Fibroblast of skin of left biceps (primary cell): ENCODE measurements around the gene PHLDA3.

Experiments
- DNase-seq, 2 experiments: peaks; one replicate each; pipeline ENCODE4 v3.0.0-alpha.2; 2013; ENCODE audit warnings: low read depth in 2 of 2

PHLDA3 gene

GRCh38 chr1:201429736-201430501 lies 39.1 kb downstream of the PHLDA3 start:
- DNase-seq: no peak

- no peak for DNase-seq
Measured at GRCh38 chr1:201427963-201428362, 41.0 kb downstream of the PHLDA3 start.

- no peak for DNase-seq
Measured at GRCh38 chr1:201426479-201427310, 42.3 kb downstream of the PHLDA3 start.

GRCh38 chr1:201424146-201424545 lies 44.8 kb downstream of the PHLDA3 start:
- no peak for DNase-seq

GRCh38 chr1:201423655-201424054 lies 45.3 kb downstream of the PHLDA3 start:
- no peak for DNase-seq

GRCh38 chr1:201422436-201423030 lies 46.5 kb downstream of the PHLDA3 start:
- DNase-seq: no peak

GRCh38 chr1:201422026-201422425 lies 47.0 kb downstream of the PHLDA3 start:
- no peak for DNase-seq

GRCh38 chr1:201421041-201421440 lies 47.9 kb downstream of the PHLDA3 start:
- DNase-seq: no peak

GRCh38 chr1:201420608-201421002 lies 48.4 kb downstream of the PHLDA3 start:
- DNase-seq: no peak

- no peak for DNase-seq
Measured at GRCh38 chr1:201419746-201420607, 49.0 kb downstream of the PHLDA3 start.

GRCh38 chr1:201419256-201419655 lies 49.7 kb downstream of the PHLDA3 start:
- DNase-seq: no peak

GRCh38 chr1:201418461-201418860 lies 50.5 kb downstream of the PHLDA3 start:
- DNase-seq: no peak
